GM18508 (cell line): Measurements from ENCODE around the gene AAK1.
"Not testable (repeated sequence)": the region's sequence is repeated elsewhere in the genome, so short reads cannot be mapped to it uniquely, and the experiment has no call there.

Source experiments
- ATAC-seq: cut with Tn5 transposase; IDR thresholded peaks from one replicate; pipeline ENCODE4 v1.9.1; 2021; ENCODE audit warnings: moderate number of reproducible peaks; ENCODE audit not compliant: insufficient read depth, unreplicated experiment

The AAK1 gene

DNA sequence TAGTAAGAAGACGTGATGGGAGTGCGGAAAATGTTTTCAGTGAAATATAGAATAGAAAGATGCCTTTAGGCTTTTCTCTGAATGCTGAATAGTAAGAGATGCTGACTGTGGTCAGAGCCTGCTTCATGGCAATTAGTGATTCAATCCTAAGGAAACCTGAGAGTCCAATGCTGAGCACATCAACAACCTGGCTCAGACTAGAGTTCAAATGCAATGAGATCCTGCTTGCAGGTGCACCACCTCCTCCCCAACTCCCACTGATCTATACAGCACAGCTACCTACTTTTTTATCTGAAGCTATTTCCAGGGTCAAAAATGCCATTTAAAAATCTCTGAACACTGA, 65.4 kb downstream of the AAK1 start:
- ATAC-seq, result no peak

DNA sequence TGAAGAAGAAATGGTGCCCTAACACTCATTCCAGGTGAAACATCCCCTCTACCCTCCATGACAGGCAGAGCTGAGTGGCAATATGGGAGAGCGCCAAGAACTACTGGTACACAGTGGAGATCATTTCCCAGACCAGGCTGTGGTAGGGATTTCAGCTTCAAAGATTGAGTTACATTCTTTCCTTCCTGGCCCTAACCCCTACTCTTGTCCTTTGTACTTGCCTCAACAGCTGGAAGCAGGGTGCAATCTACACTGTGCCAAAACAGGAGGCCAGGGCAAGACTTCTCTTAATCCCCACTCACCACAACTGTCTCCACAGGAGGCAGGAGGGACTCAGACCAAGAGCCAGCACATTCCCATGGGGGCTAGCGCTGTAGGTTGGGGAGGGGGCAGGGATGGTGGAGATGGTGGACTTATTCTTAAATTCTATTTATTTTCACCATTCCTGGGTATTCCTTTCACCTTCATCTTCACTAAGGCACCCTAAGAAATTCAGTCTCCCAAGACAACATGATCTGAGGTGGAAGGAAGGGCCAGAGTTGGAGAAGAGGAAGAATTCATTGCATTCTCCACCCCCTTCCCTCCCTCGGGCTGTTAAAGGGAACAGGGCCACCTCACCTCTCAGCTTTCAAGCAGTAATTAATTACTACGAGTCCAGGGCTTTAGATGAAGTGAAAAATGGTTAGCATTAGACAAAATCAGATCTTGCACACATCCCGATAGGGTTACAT, 65.9 kb downstream of the AAK1 start:
- no peak for ATAC-seq

DNA sequence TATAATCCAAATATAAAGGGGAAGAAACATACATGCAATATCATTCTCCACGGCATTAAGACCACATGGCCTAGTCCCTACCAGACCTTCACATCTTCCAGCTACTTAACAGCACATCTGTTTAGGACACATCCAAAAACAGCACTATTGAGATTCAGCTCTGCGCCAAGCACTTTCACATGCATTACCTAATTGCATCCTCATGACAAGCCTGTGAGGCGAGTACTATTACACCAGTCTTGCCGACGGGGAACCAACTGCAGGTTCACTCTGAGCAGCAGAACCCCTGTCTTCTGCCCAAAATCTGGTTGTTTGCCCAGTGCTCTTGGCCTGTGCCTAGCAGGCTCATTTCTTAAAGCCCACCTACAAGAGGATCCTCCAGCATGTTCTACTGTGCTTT, 66.7 kb downstream of the AAK1 start:
- no peak for ATAC-seq

DNA sequence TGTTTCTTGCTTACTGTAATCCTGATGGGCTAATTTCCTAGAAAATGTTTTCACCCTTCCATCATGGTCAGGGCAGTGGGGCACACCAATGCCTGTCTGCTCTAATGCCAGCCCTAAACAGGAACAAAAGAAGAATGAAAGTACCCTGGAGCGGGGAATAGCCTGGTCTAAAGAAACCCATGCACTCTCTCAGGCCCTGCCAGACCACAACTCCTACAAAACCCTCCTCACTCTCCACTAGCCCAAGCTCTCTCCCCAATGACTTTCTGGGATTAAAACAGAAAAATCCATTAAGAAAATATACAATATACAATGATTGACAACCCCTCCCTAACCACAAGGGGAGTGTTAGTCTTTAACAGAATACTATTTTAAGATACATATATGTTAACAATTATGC, 67.6 kb downstream of the AAK1 start:
- no peak for ATAC-seq

DNA sequence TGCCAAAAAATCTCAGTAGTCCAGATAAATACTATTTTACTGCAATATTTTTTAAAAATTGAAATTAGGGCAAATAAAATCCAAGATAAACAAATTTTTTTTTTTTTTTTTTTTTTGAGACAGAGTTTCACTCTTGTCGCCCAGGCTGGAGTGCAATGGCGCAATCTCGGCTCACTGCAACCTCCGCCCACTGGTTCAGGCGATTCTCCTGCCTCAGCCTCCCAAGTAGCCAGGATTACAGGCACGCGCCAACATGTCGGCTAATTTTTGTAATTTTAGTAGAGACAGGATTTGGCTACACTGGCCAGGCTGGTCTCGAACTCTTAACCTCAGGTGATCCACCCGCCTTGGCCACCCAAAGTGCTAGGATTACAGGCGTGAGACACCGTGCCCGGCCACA, 68.2 kb downstream of the AAK1 start:
- not testable (repeated sequence) for ATAC-seq

DNA sequence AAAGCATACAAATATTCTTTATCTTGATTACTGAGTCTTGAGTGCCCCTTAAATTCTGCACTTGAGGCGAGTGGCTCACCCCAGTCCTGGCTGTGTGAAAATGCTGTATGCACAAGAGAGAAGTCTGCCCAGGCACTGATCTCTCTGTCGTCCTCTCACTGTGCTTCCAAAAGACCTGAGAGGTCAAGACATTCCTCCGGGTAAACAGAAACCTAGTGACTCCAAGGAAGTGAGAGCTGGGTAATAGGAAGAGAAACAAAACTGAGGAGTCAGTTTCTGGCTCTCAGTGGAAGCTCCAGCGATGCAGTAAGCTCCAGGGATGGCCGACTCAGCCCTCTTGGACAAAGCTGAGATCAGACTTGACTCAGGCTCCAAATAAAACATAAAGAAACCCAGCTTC, 70.9 kb downstream of the AAK1 start:
- no peak for ATAC-seq

DNA sequence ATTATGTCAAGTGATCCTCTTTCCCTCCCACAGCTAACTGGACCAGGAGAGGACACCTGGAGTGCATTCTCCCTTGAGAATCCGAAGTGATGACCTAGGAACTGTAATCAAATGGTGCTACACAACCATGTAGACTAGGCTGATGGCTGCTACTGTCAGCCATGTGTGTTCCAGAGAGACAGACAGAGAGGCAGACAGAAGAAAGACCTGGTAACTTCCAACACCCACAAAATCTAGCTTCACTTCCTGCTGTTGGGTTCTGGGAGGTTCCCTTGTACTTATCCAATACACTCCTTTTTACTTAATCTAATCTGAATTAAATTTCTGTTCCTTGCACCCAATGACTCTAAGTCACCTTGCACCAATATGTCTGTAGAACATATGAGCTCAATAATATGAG, 72.3 kb downstream of the AAK1 start:
- ATAC-seq, result no peak

DNA sequence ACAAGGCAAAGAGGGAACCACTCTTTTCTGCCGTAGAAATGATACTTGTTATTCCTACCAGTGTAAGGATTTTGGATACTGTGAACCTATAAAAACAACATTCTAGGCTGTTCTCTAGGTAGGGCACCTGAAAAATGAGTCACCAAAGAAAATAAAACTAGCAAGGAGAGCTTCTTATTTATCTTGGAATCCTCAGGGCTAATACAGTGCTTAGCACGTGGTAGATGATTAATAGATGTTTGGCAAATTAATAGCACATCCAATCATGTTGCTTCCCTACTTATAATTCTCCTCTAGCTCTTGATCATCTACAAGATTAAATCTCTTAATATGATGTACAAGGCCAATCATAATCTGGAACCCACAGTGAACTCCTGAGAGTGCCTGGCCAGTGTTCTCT, 73.1 kb downstream of the AAK1 start:
- ATAC-seq, result no peak

DNA sequence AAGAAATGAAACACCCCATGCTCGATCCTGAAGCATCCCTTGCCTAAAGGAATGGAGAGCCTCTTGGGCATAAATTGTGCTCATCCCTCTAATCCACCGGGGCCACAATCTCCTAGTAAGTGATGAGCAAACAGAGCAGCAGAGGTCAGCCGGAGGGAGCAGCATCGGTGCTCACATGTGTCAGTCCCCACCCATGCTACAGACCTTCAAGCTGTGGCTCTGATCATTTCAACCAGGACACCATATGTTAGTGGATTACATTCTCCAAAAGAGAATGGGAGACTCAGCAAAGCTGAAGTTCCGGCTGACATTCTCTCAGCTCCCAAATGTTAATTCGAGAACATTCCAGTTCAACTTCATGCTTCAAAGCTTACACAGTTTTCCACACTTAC, 75.6 kb downstream of the AAK1 start:
- ATAC-seq, result no peak

DNA sequence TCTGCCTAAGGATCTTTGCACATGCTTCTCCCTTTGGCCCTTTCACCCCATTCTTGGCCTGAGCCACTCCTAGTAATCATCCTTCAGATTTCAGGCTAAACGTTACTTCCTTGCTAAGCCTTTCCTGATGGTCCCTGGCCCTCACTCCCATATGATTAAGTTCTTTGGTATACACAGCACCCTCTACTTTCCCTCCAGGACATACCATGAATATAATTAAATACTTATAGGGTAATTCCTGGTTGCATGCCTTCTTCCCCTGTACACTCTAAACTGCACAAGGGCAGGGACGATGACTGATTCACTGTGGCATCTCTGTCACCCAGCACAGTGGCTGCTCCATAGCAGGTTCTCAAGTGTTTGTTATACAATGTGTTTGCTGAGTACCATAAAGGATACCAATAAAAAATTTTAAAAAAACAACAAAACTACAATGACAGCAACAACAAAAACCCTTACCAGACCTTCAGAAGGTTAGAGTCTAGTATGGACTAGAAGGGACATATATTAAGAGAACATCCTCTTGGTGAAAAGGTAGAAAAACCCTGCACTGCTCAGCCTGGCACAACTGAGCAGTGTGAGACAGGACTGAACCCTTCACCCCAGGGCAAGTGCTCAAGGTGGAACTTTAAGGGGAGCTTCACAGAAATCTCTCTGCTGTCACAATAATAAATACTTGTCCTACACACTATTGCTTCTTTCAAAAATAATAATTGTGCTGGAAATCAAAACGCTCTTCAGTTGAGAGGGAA, 76.2 kb downstream of the AAK1 start:
- ATAC-seq, result no peak

DNA sequence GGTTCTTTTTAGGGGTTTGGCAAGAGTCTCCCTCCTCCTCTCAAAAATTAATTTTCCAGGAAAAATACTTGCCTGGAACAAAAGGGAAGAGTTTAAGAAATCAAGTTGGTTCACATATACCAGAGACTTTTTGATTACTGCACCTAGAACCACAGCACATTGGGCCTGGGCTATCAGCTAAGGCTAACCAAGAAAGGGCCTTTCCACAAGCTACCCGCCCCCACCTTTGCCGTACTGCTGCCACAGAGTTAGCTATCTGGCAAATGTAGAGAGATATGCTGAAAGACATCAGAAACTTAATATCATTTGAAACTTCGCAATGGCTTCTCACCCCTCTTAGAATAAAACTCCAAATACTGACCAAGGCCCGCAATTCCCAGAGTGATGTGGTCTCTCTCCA, 76.9 kb downstream of the AAK1 start:
- ATAC-seq, result no peak

DNA sequence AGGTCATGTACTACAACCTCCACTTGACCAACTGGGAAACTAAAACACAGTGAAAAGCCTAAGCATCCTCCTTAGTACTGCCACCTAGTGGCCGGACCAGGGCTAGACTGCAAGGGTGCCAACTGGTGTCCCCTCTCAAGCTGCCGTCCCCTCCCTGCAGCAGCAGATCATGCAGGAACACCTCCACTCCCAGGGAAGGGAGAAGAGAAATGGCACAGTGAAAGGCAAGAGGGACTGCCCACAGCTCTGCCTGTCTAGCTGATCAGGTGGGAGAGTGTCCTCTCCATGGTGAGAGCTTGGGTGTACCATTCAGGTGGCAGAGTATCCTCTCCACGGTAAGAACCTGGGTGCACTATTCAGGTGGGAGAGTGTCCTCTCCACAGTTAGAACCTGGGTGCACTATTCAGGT, 78.1 kb downstream of the AAK1 start:
- ATAC-seq, result no peak

DNA sequence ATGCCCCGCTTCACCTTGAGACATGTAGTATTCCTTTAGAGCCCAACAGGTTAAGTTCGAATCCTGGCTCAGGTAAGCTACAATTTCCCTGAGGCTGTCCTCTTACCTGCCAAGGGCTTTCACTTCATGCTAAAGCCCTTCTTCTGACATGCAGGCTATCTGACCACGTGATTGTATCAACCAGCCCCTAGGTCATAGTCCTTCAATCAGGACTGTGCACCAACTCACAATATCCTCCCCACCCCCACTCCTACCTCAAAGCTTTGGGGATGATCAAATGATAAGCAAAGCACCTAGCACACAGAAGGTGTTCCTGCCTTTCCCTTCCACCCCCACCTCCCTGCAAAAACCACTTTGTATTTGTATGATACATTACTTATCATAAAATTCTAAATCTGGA, 78.9 kb downstream of the AAK1 start:
- no peak for ATAC-seq

DNA sequence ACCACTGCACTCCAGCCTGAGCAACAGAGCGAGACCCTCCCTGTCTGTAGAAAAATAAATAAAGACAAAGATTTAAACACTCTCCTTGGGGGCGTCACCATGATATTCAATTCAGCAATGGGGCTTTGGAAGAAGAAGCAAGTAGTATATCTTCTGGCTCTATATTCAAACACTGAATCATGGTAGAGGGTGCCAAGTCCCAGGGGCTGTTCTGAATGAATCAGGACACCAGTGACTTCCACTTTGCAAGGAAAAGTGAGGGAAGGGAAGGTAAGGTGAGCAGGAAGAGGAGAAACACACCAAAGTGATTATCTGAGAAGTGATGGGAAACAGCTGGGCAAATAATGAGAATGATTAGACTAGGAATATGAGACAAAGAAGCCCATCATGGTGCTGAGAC, 80.5 kb downstream of the AAK1 start:
- no peak for ATAC-seq

DNA sequence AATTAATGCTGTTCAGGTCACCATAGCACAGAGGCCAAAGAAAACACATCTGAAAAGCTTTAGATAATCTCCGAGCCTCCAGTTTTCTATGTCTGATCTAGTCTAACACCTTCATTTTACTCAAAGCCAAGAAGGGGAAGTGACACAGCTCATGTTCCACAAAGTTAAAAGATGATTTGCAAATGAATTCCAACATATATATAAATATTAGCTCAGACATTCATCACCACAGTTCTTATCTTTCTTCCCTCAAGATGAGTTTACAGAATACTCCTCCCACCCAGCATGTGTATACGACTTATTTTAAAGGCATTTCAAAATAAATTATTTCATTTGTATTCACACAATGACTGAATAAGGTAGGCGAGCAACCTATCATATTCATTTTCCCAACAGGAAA, 82.4 kb downstream of the AAK1 start:
- ATAC-seq, result no peak

DNA sequence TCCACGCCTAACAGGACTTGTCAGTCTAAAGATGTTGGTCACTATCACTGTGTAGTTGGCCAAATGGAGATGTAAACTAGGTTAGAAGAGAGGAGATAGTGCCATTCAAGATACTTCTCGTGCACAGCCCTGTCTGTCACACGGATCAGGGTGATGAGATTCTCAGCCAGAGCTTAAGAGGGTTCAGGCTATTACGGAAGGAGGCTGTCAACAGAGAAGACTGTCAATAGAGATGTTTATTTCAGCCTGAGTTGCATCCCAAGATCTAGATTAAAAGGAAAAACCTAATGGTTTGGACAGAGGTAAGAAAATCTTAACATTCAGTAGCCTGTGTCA, 83.4 kb downstream of the AAK1 start:
- no peak for ATAC-seq

DNA sequence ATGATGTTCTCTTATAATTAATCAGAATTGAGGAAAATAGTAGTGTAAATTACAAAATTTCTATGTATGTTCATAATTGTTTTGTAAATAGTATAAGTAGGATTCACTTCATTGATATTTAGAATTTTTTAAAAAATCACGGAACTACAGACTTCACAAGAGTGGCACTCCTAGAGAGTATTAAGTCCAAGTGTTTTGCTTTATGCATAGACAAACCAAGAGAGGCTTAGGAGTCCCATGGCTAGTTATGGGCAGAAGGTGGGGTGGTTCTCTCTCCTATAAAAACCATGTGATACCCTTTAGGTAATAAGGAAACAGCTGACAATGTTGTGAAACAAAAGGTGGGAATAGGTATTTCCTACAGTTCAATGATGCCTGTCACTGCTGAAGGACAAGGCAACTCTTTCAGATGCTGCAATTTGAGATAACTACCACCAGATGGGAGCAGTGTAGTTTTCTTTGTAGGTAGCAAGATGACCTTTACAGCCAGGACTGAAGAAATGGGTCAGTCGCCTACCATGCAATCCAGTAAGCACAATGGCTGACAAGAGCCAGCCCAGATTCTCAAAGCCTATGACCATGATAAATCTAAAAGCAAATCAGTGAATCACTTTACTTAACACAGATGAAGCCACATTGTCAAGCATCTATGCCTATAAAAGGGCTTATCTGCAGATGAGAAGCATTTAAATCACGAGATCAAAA, 83.9 kb downstream of the AAK1 start:
- ATAC-seq, result no peak

DNA sequence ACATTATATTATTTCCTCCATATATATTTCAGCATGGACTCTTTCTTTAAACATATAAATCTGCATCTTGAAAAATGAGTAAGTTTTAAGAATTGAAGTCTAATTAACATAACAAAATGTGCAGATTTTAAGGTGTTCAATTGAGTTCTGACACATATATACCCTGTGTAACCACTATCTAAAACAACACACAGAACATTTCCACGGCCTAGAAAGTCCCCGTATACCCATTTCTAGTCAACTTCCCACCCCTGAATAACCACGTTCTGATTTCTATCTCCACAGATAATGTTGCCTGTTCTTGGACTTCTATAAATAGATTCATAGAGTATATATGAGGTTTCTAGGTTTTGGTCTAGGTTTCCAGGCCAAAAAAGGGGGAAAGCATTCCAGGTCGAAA, 87.5 kb downstream of the AAK1 start:
- no peak for ATAC-seq

DNA sequence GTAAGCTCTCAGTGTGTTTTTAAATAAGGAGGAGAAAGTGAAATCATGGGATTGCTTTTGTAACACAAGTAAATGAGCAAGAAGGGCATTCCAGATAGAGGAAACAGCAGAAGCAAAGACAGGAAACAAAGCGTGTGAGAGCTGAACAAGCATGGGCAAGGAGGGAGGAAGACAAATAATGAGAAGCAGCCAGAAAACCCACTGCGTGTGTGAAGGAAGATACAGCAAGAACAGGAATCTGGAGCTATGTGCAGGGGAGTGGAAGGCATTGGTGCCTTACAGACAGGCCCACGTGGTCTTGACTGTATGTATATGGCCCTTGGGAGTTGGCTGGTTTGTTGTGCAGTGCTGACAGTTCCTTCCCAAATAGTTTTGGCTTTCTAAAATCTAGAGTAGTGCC, 88.6 kb downstream of the AAK1 start:
- ATAC-seq, result no peak

DNA sequence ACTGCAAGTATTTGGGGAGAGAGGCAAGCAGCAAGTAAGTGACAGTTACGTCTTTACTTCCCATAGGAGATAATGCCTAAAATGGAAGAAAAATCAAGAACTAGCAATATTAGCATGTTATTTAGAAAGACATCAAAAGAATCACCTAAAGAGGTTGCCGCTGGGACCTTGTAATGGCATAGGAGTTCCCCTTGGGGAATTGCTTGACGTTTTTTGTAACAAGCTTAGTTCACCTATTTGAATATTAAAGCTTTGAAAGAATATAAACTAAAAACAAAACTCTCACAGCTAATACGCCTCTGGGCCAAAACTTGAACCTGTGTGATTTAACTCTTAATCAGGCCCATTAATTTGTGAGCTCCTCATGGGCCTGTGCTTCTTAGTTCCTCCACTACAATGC, 89.0 kb downstream of the AAK1 start:
- no peak for ATAC-seq

DNA sequence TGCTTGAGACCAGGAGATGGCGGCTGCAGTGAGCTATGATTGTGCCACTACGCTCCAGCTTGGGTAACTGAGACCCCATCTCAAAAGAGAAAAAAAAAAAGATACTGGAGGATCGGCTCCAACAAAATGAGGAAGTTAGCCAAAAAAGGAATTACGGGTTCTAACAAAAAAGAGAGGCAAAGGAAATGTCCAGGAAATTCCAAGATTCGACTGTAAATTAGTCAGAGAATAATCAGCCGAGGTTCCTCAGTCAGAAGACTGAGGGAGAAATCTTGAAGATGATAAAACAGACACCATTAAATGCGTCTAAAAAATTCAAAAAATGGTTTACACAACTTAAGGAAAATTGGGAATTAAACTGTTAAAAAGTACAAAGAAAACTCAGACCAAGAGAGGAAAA, 89.5 kb downstream of the AAK1 start:
- ATAC-seq, result no peak

DNA sequence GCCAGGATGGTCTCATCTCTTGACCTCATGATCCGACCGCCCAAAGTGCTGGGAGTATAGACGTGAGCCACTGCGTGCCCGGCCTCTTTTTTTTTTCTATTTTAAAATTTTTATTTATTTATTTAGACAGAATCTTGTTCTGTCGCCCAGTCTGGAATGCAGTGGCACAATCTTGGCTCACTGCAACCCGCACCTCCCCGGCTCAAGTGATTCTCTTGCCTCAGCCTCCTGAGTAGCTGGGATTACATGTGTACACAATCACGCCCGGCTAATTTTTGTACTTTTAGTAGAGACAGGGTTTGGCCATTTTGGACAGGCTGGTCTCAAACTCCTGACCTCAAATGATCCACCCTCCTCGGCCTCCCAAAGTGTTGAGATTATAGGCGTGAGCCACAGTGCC, 93.0 kb downstream of the AAK1 start:
- ATAC-seq, result not testable (repeated sequence)
